Ovary (tissue), 9 donors: ENCODE data around the gene PDE6H. TPM values are rescaled to one million over a fixed set of nuclear protein-coding genes. Genes with fewer than 3 reads are reported as not detected.

Experiments used
- DNase-seq, 5 donors: peaks; one replicate each; pipeline ENCODE4 v3.0.0-alpha.2; 2019 to 2020
- H3K27ac ChIP-seq, 2 donors: fragments of 200-600 bp; one replicate each; pipeline versions ENCODE4 v1.5.1 to v1.8.0; 2019 to 2022
- H3K27me3 ChIP-seq: fragments of 200-600 bp; one replicate; pipeline ENCODE4 v1.8.0; 2022
- H3K36me3 ChIP-seq: fragments of 200-600 bp; sonication (generic); one replicate; pipeline ENCODE4 v1.5.1; 2019
- H3K4me1 ChIP-seq: one replicate; pipeline ENCODE4 v1.8.1; 2013; ENCODE audit warnings: mild to moderate bottlenecking, moderate library complexity; ENCODE audit not compliant: insufficient read depth
- H3K4me3 ChIP-seq: fragments of 200-600 bp; sonication (generic); one replicate; pipeline ENCODE4 v1.5.1; 2017
- H3K9me3 ChIP-seq, 2 donors: fragments of 200-600 bp in 1 of 2; sonication (generic) in 1 of 2; one replicate each; pipeline versions ENCODE4 v1.5.1 to v1.8.1; 2013 to 2019; ENCODE audit warnings: mild to moderate bottlenecking in 1 of 2, moderate library complexity in 1 of 2
- EP300 ChIP-seq: sonication (generic); formaldehyde crosslinking; IDR thresholded peaks from one replicate; pipeline ENCODE4 v1.6.1; 2017; ENCODE audit warnings: antibody characterized with exemption
- POLR2A ChIP-seq: fragments of 450-650 bp; IDR thresholded peaks from one replicate; pipeline ENCODE4 v1.6.1; 2017; ENCODE audit warnings: antibody characterized with exemption, mild to moderate bottlenecking, moderate library complexity
- WGBS, 3 donors: extraction: QIAGEN DNeasy Blood & Tissue Kit in 1 of 3; methylation state at CpG; one replicate each; pipeline versions ENCODE4 v1.1.5 to v1.1.7; 2013 to 2017; 5-methylcytosine and 5-hydroxymethylcytosine counted together
- intact Hi-C, 4 donors: fragments of 100-400 bp; cut with DNase I; formaldehyde crosslinking; loops; one replicate each; pipeline versions ENCODE4 v1.11.0 to v1.15.1; 2022 to 2023
- polyA plus RNA-seq, 2 donors: library from polyadenylated mRNA; stranded (reverse); fragments of 200-250 nt in 1 of 2; fragments of 350-450 nt in 1 of 2; fragmentation: Illumina TruSeq in 1 of 2; extraction: RNeasy Lipid Tissue Mini Kit (QIAGEN cat#74804) in 1 of 2; gene quantifications; one replicate each; pipeline ENCODE4 v1.2.3, GENCODE V29; 2013 to 2014
- total RNA-seq, 7 donors: library from RNA; depleted of rRNA in 2 of 7; stranded (reverse); fragments of >200 nt in 2 of 7; fragmentation: NEBNext Ultra II Directional in 3 of 7; extraction: Animal tissue kit (Norgen Biotek cat#: 25700) in 3 of 7; gene quantifications; one replicate each; pipeline versions ENCODE4 v1.1.0 to v1.2.4, GENCODE V29; 2016 to 2023
- TF ChIP-seq, protein P1 (sequence below), 3 donors: fragments of 450-650 bp in 2 of 3; fragments of 200-600 bp in 1 of 3; IDR thresholded peaks; one replicate each; pipeline versions ENCODE4 v1.5.1 to v1.8.0; 2016 to 2022; ENCODE audit warnings: antibody characterized with exemption in 3 of 3, mild to moderate bottlenecking in 1 of 3
- donor health status: DM: no; HTN: no; CAD: no; lungs with moderate emphysema.
- donor health status: DM: no; HTN: no; CAD: no.
- donor health status: Bipolar disorder and iron deficiency.
- donor health status: DM: yes; HTN: yes; CAD: no.
- donor health status: DM: no; HTN: no; CAD: no.
- donor health status: DM: yes; HTN: yes; CAD: no.

The PDE6H gene
- total and polyA plus RNA-seq, 9 donors = not detected

DNA sequence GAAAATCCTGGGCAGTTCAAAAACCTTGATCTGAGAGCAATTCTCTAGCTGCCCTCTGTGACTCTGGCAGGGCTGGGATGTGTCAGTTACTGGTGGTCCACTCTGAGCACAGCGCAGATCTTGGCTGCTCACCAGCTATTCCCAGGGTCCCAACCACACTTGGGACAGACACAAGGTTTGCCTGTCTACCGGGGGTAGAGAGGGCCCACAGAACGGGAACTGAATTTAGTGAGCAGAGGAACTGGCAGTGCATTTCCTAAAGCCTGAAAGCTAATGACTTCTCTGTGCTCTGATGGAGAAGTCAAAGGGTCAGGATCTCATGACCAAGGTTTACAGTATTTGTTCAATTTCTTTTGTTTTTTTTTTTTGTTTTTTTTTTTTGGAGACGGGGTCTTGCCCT is 2.6 kb downstream of the PDE6H start:
- Histone ChIP-seq H3K4me1 (no peaks in the 10 kb centered on the region), H3K36me3 (no peaks in the 10 kb centered on the region), H3K27me3 (no peaks in the 10 kb centered on the region), H3K27ac (no peak overlapping the region), H3K9me3 (no peaks in the 10 kb centered on the region), H3K4me3 (no peak overlapping the region)
- no peak for DNase-seq
- intact Hi-C loops = no loop called here
- TF ChIP-seq POLR2A = no peak
- TF ChIP-seq EP300 = no peak
- TF ChIP-seq, protein P1, sequence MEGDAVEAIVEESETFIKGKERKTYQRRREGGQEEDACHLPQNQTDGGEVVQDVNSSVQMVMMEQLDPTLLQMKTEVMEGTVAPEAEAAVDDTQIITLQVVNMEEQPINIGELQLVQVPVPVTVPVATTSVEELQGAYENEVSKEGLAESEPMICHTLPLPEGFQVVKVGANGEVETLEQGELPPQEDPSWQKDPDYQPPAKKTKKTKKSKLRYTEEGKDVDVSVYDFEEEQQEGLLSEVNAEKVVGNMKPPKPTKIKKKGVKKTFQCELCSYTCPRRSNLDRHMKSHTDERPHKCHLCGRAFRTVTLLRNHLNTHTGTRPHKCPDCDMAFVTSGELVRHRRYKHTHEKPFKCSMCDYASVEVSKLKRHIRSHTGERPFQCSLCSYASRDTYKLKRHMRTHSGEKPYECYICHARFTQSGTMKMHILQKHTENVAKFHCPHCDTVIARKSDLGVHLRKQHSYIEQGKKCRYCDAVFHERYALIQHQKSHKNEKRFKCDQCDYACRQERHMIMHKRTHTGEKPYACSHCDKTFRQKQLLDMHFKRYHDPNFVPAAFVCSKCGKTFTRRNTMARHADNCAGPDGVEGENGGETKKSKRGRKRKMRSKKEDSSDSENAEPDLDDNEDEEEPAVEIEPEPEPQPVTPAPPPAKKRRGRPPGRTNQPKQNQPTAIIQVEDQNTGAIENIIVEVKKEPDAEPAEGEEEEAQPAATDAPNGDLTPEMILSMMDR (IDR thresholded peaks at IDR 0.05) = no peak
- 89 to 90% (median 90%) methylated on average over 4 of the region's 4 CpGs for WGBS, 3 donors

DNA sequence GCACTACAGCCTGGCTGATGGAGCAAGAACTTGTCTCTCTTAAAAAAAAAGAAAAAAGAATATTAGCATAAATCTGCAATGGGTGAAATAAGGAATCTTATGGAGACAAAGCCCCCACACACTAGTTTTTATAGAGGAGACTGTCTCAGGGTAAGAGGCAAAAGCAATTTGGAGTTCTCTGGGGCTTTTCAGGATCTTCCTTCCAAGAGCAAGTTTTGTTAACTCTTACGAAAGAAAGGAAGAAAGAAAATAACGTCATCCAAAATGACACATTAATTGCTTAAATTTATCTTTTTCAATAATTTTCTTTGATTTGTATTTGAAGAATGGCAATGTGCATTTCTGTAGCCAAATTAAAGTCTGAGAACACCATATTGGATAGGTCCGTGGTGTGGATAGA is 3.8 kb downstream of the PDE6H start:
- H3K36me3 ChIP-seq = no peaks in the 10 kb centered on the region
- no peaks in the 10 kb centered on the region for H3K9me3 ChIP-seq
- no peaks in the 10 kb centered on the region for H3K27me3 ChIP-seq
- 79 to 90% (median 83%) methylated on average over 3 of the region's 3 CpGs for WGBS, 3 donors
- H3K4me3 ChIP-seq = no peak overlapping the region
- no peak for TF ChIP-seq EP300
- TF ChIP-seq, protein P1 (IDR thresholded peaks at IDR 0.05) = no peak
- TF ChIP-seq POLR2A = no peak
- intact Hi-C loops = no loop called here
- no peak for DNase-seq
- no peaks in the 10 kb centered on the region for H3K4me1 ChIP-seq
- no peak overlapping the region for H3K27ac ChIP-seq

DNA sequence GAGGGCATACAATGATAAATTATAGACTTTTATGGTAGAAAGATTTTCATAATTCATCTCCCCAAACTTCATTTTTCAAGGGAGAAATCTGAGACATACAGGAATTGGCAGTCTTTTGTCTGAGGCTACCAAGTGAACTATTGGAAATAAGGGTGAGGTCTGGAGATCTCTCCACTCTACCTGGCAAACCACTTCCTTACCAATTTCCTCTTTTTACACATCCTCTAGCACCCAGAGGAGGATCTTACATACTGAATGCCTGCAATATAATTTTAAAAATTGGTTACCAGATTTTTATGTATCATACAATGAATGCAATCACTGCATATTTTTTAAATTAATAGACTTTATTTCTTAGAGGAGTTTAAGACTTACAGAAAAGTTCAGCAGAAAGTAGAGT is 6.6 kb downstream of the PDE6H start:
- Histone ChIP-seq H3K4me1 (no peaks in the 10 kb centered on the region), H3K9me3 (no peaks in the 10 kb centered on the region), H3K27ac (no peak overlapping the region), H3K36me3 (no peaks in the 10 kb centered on the region), H3K27me3 (no peaks in the 10 kb centered on the region), H3K4me3 (no peak overlapping the region)
- intact Hi-C loops = no loop called here
- TF ChIP-seq POLR2A (no peak), EP300 (no peak)
- TF ChIP-seq, protein P1 (IDR thresholded peaks at IDR 0.05) = no peak
- DNase-seq = no peak

DNA sequence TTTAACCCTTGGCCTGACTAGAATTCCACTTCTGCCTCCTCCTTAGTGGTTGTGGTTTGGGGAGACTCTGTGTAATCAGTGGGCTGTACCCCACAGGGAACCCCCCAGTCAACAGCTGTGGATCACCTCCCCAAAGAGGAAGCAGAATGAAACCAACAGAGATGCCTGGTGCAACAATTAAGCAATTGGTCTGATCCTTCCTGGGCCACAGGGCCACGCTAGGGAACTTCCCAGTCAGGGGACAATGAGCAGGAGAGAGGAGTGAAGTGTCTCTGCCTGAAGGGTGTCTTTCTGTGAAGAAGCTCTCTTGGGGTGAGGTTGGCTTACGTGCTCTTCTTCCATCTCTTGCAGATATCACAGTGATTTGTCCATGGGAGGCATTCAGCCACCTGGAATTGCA is 8.2 kb downstream of the PDE6H start:
- Histone ChIP-seq H3K4me1 (no peaks in the 10 kb centered on the region), H3K4me3 (no peak overlapping the region), H3K27me3 (no peaks in the 10 kb centered on the region), H3K9me3 (no peaks in the 10 kb centered on the region), H3K36me3 (no peaks in the 10 kb centered on the region), H3K27ac (no peak overlapping the region)
- 94 to 97% (median 95%) methylated on average over 2 of the region's 2 CpGs for WGBS, 3 donors
- DNase-seq = no peak
- intact Hi-C loops = loop anchor here in 1 of 4 donors (5.0 to 10.0 kb wide), 2 partner anchors 46 to 129 kb away; partner anchors contain the start of gene ERP27
- TF ChIP-seq POLR2A (no peak), EP300 (no peak)
- TF ChIP-seq, protein P1 (IDR thresholded peaks at IDR 0.05) = no peak

DNA sequence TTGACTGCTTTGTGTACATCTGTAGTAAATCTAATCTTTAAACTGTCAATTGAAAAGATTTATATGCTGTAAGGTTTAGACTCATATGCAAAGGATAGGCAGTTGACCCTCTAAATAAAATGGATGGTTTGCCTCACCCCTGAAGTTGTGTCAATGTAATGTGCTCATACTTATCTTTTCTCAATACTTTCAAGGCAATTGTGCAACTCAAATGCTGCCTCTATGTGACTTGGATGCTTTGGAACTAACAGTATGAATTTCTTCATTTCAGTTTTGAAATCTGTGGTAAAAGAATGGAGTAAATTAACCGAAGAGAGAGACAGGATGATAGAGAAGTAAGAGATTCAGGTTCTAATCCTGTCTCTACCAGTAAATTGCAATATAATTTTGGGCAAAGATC is 9.7 kb downstream of the PDE6H start:
- H3K9me3 ChIP-seq = no peaks in the 10 kb centered on the region
- no peak overlapping the region for H3K4me3 ChIP-seq
- DNase-seq = no peak
- H3K4me1 ChIP-seq = no peaks in the 10 kb centered on the region
- no peak overlapping the region for H3K27ac ChIP-seq
- TF ChIP-seq, protein P1 (IDR thresholded peaks at IDR 0.05) = no peak
- no peak for TF ChIP-seq POLR2A
- no peak for TF ChIP-seq EP300
- intact Hi-C loops = loop anchor here in 1 of 4 donors (5.0 to 10.0 kb wide), 2 partner anchors 48 to 130 kb away; partner anchors contain the start of gene ERP27
- WGBS, 3 donors = 82 to 88% (median 87%) methylated on average over 1 of the region's 1 CpG
- no peaks in the 10 kb centered on the region for H3K27me3 ChIP-seq
- no peaks in the 10 kb centered on the region for H3K36me3 ChIP-seq
